SK-N-SH (cell line): Measurements from ENCODE around the gene NUAK2.

ENCODE experiments used
- CHD2 ChIP-seq: fragments of 150-350 bp; IDR thresholded peaks from 2 replicates; pipeline ENCODE4 v1.6.1; 2018; ENCODE audit warnings: low read length; ENCODE audit not compliant: partially characterized antibody
- CTCF ChIP-seq: fragments of 200-600 bp; sonication (generic); IDR thresholded peaks from 2 replicates; pipeline ENCODE4 v1.6.1; 2017; ENCODE audit warnings: antibody characterized with exemption, mild to moderate bottlenecking, moderate library complexity
- EZH2phosphoT487 ChIP-seq: fragments of 200-600 bp; sonication (generic); IDR thresholded peaks from 2 replicates; pipeline ENCODE4 v1.6.1; 2017; ENCODE audit warnings: low read depth, mixed run types, mild to moderate bottlenecking, antibody characterized with exemption, moderate library complexity, borderline replicate concordance
- FOXM1 ChIP-seq: IDR thresholded peaks from 2 replicates; pipeline ENCODE4 v1.4.0; 2012; ENCODE audit warnings: low read depth, mild to moderate bottlenecking
- MXI1 ChIP-seq: IDR thresholded peaks from 2 replicates; pipeline ENCODE4 v1.6.1; 2012; ENCODE audit warnings: mild to moderate bottlenecking, low read depth, low read length, improper control_type of control experiment
- NRF1 ChIP-seq: IDR thresholded peaks from 2 replicates; pipeline ENCODE4 v1.6.1; 2012; ENCODE audit warnings: low read depth, mild to moderate bottlenecking, low read length
- POLR2AphosphoS5 ChIP-seq: IDR thresholded peaks from 2 replicates; pipeline ENCODE4 v1.6.1; 2012; ENCODE audit warnings: low read depth, low read length
- RCOR1 ChIP-seq: fragments of 150-350 bp; IDR thresholded peaks from 2 replicates; pipeline ENCODE4 v1.6.1; 2017; ENCODE audit warnings: antibody characterized with exemption, low read length
- REST ChIP-seq: IDR thresholded peaks from 2 replicates; pipeline ENCODE4 v1.6.1; 2012; ENCODE audit warnings: mild to moderate bottlenecking, low read depth, low read length, moderate library complexity
- TAF1 ChIP-seq: IDR thresholded peaks from 2 replicates; pipeline ENCODE4 v1.6.1; 2012; ENCODE audit warnings: low read depth, mild to moderate bottlenecking, low read length, moderate library complexity, borderline replicate concordance

GRCh38 chr1:205303247-205303888 is 18.2 kb downstream of the NUAK2 start:
- TF ChIP-seq RCOR1 (no peak), EZH2phosphoT487 (no peak), CTCF (no peak), CHD2 (no peak), TAF1 (no peak), POLR2AphosphoS5 (no peak), NRF1 (no peak), MXI1 (no peak), REST (no peak), FOXM1 (no peak)
